ENCODE measurements around the gene SPOUT1.

- TF ChIP-seq CTCF (conservative IDR thresholded peaks at IDR 0.05): no peak
- no peak for TF ChIP-seq EZH2 (IDR thresholded peaks at IDR 0.05; ENCODE audit: low read depth)
These were observed 15.8 kb upstream of the SPOUT1 start for GRCh38 chr9:128845186-128845931.
